Stomach (tissue), 9 donors: Measurements from ENCODE around the gene ZNF8. TPM values are rescaled to one million over a fixed set of nuclear protein-coding genes. Genes with fewer than 3 reads are reported as not detected.

Experiments used
- DNase-seq, 2 donors: peaks; one replicate each; pipeline versions ENCODE4 v3.0.0 to v3.0.0-alpha.2; 2013 to 2019
- H3K27ac ChIP-seq, 5 donors: fragments of 200-600 bp in 4 of 5; sonication (generic) in 4 of 5; one replicate each; pipeline ENCODE4 v1.5.1; 2013 to 2019; ENCODE audit warnings: mild to moderate bottlenecking in 1 of 5, moderate library complexity in 1 of 5
- H3K27me3 ChIP-seq, 3 donors: fragments of 200-600 bp; sonication (generic); one replicate each; pipeline ENCODE4 v1.5.1; 2017 to 2019; ENCODE audit warnings: mixed run types in 1 of 3
- H3K36me3 ChIP-seq, 4 donors: fragments of 200-600 bp; sonication (generic); 1 replicate in 3 of 4; 2 replicates in 1 of 4; pipeline ENCODE4 v1.5.1; 2016 to 2019
- H3K4me1 ChIP-seq, 4 donors: fragments of 200-600 bp; sonication (generic); one replicate each; pipeline ENCODE4 v1.5.1; 2016 to 2019
- H3K4me3 ChIP-seq, 4 donors: fragments of 200-600 bp; sonication (generic) in 3 of 4; one replicate each; pipeline ENCODE4 v1.5.1; 2016 to 2019; ENCODE audit warnings: mild to moderate bottlenecking in 1 of 4
- H3K9me3 ChIP-seq, 4 donors: fragments of 200-600 bp; sonication (generic); one replicate each; pipeline ENCODE4 v1.5.1; 2016 to 2019
- EP300 ChIP-seq: sonication (generic); formaldehyde crosslinking; IDR thresholded peaks from one replicate; pipeline ENCODE4 v1.6.1; 2017; ENCODE audit warnings: antibody characterized with exemption
- POLR2A ChIP-seq, 4 donors: fragments of 450-650 bp; IDR thresholded peaks; one replicate each; pipeline ENCODE4 v1.6.1; 2016; ENCODE audit warnings: antibody characterized with exemption in 4 of 4, control low read depth in 2 of 4, mild to moderate bottlenecking in 1 of 4, moderate library complexity in 1 of 4
- POLR2AphosphoS5 ChIP-seq, 3 donors: sonication (generic); formaldehyde crosslinking; IDR thresholded peaks; one replicate each; pipeline ENCODE4 v1.6.1; 2016; ENCODE audit warnings: antibody characterized with exemption in 3 of 3
- WGBS, 5 donors: extraction: QIAGEN DNeasy Blood & Tissue Kit in 3 of 5; methylation state at CpG; one replicate each; pipeline versions ENCODE4 v1.1.5 to v1.1.7; 2013 to 2018; 5-methylcytosine and 5-hydroxymethylcytosine counted together
- intact Hi-C: fragments of 100-400 bp; cut with DNase I; formaldehyde crosslinking; loops from one replicate; pipeline ENCODE4 v1.15.1; 2023; ENCODE audit warnings: low total_unique reads
- polyA plus RNA-seq, 3 donors: library from polyadenylated mRNA; stranded (reverse); fragments of 200-250 nt; gene quantifications; one replicate each; pipeline ENCODE4 v1.2.3, GENCODE V29; 2013
- small RNA-seq, 4 donors: library from RNA; depleted of rRNA; stranded (forward); fragments of <200 nt; gene quantifications; one replicate each; pipeline ENCODE3, GENCODE V24; 2016
- total RNA-seq, 5 donors: library from RNA; depleted of rRNA; stranded (reverse); fragments of >200 nt; gene quantifications; one replicate each; pipeline versions ENCODE4 v1.1.0 to v1.2.3, GENCODE V29; 2014 to 2016
- TF ChIP-seq, protein P1 (sequence below), 7 experiments: fragments of 450-650 bp in 4 of 7; fragments of 200-600 bp in 3 of 7; sonication (generic) in 3 of 7; IDR thresholded peaks; one replicate each; pipeline ENCODE4 v1.5.1; 2016 to 2019; ENCODE audit warnings: antibody characterized with exemption in 7 of 7, control low read depth in 2 of 7, mild to moderate bottlenecking in 1 of 7
- donor health status: healthy with polysubstance abuse.
- donor health status: Bipolar disorder and iron deficiency.
- donor health status: healthy.

The ZNF8 gene
- total and polyA plus RNA-seq, 8 donors, result 0.81 to 9.0 (median 2.5) TPM

DNA sequence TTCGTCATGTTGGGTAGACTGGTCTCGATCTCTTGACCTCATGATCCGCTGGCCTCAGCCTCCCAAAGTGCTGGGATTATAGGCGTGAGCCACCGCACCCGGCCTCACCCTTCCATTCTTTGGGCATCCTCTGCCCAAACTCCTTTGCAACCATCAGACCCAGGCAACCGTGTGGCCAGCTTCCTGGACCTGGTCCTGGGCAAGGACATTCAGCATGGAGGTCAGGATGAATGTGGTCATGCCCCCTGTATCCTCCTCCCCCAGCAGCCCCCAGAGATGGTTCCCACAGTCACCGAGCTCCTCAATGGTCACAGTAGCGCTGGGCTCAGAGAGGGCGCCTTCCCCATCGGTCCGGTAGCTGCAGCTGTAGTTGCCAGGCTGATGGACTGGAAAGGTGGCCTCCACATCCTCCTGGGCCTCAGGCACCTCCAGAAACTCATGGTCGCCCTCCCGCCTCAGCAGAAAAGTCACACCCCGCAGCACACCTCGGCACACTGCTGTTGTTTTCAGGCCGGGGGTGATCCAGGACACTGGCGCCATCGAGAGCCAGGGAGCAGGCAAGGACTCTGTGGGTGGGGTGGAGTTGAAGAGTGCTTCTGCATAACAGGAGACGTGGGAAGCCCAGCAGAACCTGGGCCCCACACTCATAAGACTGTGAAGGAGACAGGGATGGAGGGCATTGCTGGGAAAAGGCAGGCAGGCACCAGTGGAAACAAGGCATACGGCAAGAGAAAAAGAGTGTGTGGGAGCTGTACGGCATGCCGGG is 73.4 kb downstream of the ZNF8 start:
- no peak overlapping the region for H3K27ac ChIP-seq
- peaks cover 0 to 7% (median 0%) of the 10 kb centered on the region in 4 donors for H3K36me3 ChIP-seq
- intact Hi-C loops, result no loop called here
- H3K9me3 ChIP-seq, result peaks cover 2 to 16% (median 14%) of the 10 kb centered on the region in 4 donors
- peaks cover 12 to 52% (median 38%) of the 10 kb centered on the region in 4 donors for H3K4me1 ChIP-seq
- no peak overlapping the region for H3K4me3 ChIP-seq
- TF ChIP-seq POLR2AphosphoS5 (IDR thresholded peaks at IDR 0.05) (no peak), EP300 (no peak), POLR2A (IDR thresholded peaks at IDR 0.05) (no peak)
- TF ChIP-seq, protein P1, sequence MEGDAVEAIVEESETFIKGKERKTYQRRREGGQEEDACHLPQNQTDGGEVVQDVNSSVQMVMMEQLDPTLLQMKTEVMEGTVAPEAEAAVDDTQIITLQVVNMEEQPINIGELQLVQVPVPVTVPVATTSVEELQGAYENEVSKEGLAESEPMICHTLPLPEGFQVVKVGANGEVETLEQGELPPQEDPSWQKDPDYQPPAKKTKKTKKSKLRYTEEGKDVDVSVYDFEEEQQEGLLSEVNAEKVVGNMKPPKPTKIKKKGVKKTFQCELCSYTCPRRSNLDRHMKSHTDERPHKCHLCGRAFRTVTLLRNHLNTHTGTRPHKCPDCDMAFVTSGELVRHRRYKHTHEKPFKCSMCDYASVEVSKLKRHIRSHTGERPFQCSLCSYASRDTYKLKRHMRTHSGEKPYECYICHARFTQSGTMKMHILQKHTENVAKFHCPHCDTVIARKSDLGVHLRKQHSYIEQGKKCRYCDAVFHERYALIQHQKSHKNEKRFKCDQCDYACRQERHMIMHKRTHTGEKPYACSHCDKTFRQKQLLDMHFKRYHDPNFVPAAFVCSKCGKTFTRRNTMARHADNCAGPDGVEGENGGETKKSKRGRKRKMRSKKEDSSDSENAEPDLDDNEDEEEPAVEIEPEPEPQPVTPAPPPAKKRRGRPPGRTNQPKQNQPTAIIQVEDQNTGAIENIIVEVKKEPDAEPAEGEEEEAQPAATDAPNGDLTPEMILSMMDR (IDR thresholded peaks at IDR 0.05), result no peak
- peaks cover 5 to 99% (median 41%) of the 10 kb centered on the region in 3 donors for H3K27me3 ChIP-seq
- WGBS, 5 donors, result 83 to 87% (median 84%) methylated on average over 23 of the region's 23 CpGs
- no peak for DNase-seq

Small RNA genes lying within 50 kb of the gene (small RNA-seq; reads per million reads assigned to genes)
- gene MIR6806, result 0.07 to 0.49 (median 0.23) reads per million in 4 donors

Other genes starting within 250 kb of the ZNF8 start
- under 1 TPM in 1 of 5 donors, not detected in 4; 0.92 TPM for gene ZSCAN1, start 244.9 kb upstream of the ZNF8 start, total RNA-seq
- under 1 TPM in 2 of 3 donors, not detected in 1; 0.20 to 0.44 TPM for gene ZSCAN1, start 244.9 kb upstream of the ZNF8 start, polyA plus RNA-seq
- 10 to 100 TPM in 1 of 5 donors, 1 to 10 TPM in 3, not detected in 1; 3.5 to 16.3 (median 7.6) TPM for gene ZNF135, start 219.7 kb upstream of the ZNF8 start, total RNA-seq
- gene ZNF135, start 219.7 kb upstream of the ZNF8 start, polyA plus RNA-seq, result 1 to 10 TPM; 1.6 to 4.9 (median 2.7) TPM
- 100 to 1,000 TPM in 1 of 5 donors, 10 to 100 TPM in 4; 27.0 to 327 (median 60.6) TPM for gene ZSCAN18, start 180.7 kb upstream of the ZNF8 start, total RNA-seq
- 10 to 100 TPM; 15.5 to 50.3 (median 35.4) TPM for gene ZSCAN18, start 180.7 kb upstream of the ZNF8 start, polyA plus RNA-seq
- 10 to 100 TPM in 1 of 5 donors, 1 to 10 TPM in 3, under 1 TPM in 1; 0.58 to 18.2 (median 4.9) TPM for gene ZNF329, start 128.2 kb upstream of the ZNF8 start, total RNA-seq
- 1 to 10 TPM; 3.3 to 3.9 (median 3.4) TPM for gene ZNF329, start 128.2 kb upstream of the ZNF8 start, polyA plus RNA-seq
- 10 to 100 TPM in 4 of 5 donors, 1 to 10 TPM in 1; 6.2 to 46.9 (median 28.6) TPM for gene ZNF274, start 95.9 kb upstream of the ZNF8 start, total RNA-seq
- 10 to 100 TPM in 2 of 3 donors, 1 to 10 TPM in 1; 5.9 to 16.1 (median 12.2) TPM for gene ZNF274, start 95.9 kb upstream of the ZNF8 start, polyA plus RNA-seq
- gene ZNF544, start 50.0 kb upstream of the ZNF8 start, total RNA-seq, result 10 to 100 TPM in 4 of 5 donors, 1 to 10 TPM in 1; 9.6 to 60.7 (median 34.8) TPM
- 10 to 100 TPM in 2 of 3 donors, 1 to 10 TPM in 1; 9.5 to 17.7 (median 17.0) TPM for gene ZNF544, start 50.0 kb upstream of the ZNF8 start, polyA plus RNA-seq
- gene ERVK3-1, start 26.4 kb downstream of the ZNF8 start, total RNA-seq, result 10 to 100 TPM; 25.2 to 93.6 (median 48.4) TPM
- 10 to 100 TPM; 25.0 to 45.1 (median 35.1) TPM for gene ERVK3-1, start 26.4 kb downstream of the ZNF8 start, polyA plus RNA-seq
- 1 to 10 TPM in 3 of 5 donors, under 1 TPM in 1, not detected in 1; 0.45 to 5.2 (median 1.6) TPM for gene ZSCAN22, start 48.0 kb downstream of the ZNF8 start, total RNA-seq
- 1 to 10 TPM in 1 of 3 donors, under 1 TPM in 2; 0.75 to 1.4 (median 0.83) TPM for gene ZSCAN22, start 48.0 kb downstream of the ZNF8 start, polyA plus RNA-seq
- gene A1BG, start 74.5 kb downstream of the ZNF8 start, total RNA-seq, result 10 to 100 TPM in 1 of 5 donors, 1 to 10 TPM in 2, not detected in 2; 1.1 to 30.9 (median 1.7) TPM
- gene A1BG, start 74.5 kb downstream of the ZNF8 start, polyA plus RNA-seq, result 10 to 100 TPM; 19.7 to 61.7 (median 33.8) TPM
- gene ZNF497, start 83.8 kb downstream of the ZNF8 start, total RNA-seq, result 10 to 100 TPM in 1 of 5 donors, 1 to 10 TPM in 2, under 1 TPM in 1, not detected in 1; 0.14 to 12.3 (median 3.2) TPM
- 1 to 10 TPM in 1 of 3 donors, under 1 TPM in 2; 0.12 to 1.0 (median 0.46) TPM for gene ZNF497, start 83.8 kb downstream of the ZNF8 start, polyA plus RNA-seq
- gene ZNF837, start 102.1 kb downstream of the ZNF8 start, total RNA-seq, result 1 to 10 TPM in 4 of 5 donors, not detected in 1; 1.8 to 8.5 (median 2.3) TPM
- gene ZNF837, start 102.1 kb downstream of the ZNF8 start, polyA plus RNA-seq, result 1 to 10 TPM; 2.3 to 3.0 (median 2.4) TPM
- gene RPS5, start 108.3 kb downstream of the ZNF8 start, total RNA-seq, result 1,000 to 10,000 TPM in 3 of 5 donors, 100 to 1,000 TPM in 2; 801 to 1,605 (median 1,501) TPM
- 1,000 to 10,000 TPM; 1,495 to 2,322 (median 1,503) TPM for gene RPS5, start 108.3 kb downstream of the ZNF8 start, polyA plus RNA-seq
- not detected for gene RNF225, start 116.7 kb downstream of the ZNF8 start, total RNA-seq
- under 1 TPM in 1 of 3 donors, not detected in 2; 0.13 TPM for gene RNF225, start 116.7 kb downstream of the ZNF8 start, polyA plus RNA-seq
- 100 to 1,000 TPM in 1 of 5 donors, 10 to 100 TPM in 2, 1 to 10 TPM in 1, not detected in 1; 5.4 to 114 (median 17.2) TPM for gene ZNF584, start 129.7 kb downstream of the ZNF8 start, total RNA-seq
- gene ZNF584, start 129.7 kb downstream of the ZNF8 start, polyA plus RNA-seq, result 10 to 100 TPM in 1 of 3 donors, 1 to 10 TPM in 2; 5.6 to 10.8 (median 6.8) TPM
- gene ZNF132, start 161.2 kb downstream of the ZNF8 start, total RNA-seq, result 1 to 10 TPM; 3.0 to 8.9 (median 6.4) TPM
- gene ZNF132, start 161.2 kb downstream of the ZNF8 start, polyA plus RNA-seq, result 1 to 10 TPM in 2 of 3 donors, under 1 TPM in 1; 0.68 to 1.2 (median 1.1) TPM
- 10 to 100 TPM in 1 of 5 donors, 1 to 10 TPM in 2, under 1 TPM in 1, not detected in 1; 0.58 to 12.6 (median 6.5) TPM for gene ZNF324B, start 172.7 kb downstream of the ZNF8 start, total RNA-seq
- 1 to 10 TPM; 1.6 to 2.3 (median 1.7) TPM for gene ZNF324B, start 172.7 kb downstream of the ZNF8 start, polyA plus RNA-seq
- 10 to 100 TPM in 1 of 5 donors, 1 to 10 TPM in 4; 5.8 to 11.9 (median 8.5) TPM for gene ZNF324, start 188.1 kb downstream of the ZNF8 start, total RNA-seq
- gene ZNF324, start 188.1 kb downstream of the ZNF8 start, polyA plus RNA-seq, result 1 to 10 TPM; 1.7 to 3.0 (median 2.3) TPM
- gene ZNF446, start 197.4 kb downstream of the ZNF8 start, total RNA-seq, result 10 to 100 TPM in 1 of 5 donors, 1 to 10 TPM in 4; 4.6 to 26.1 (median 5.3) TPM
- gene ZNF446, start 197.4 kb downstream of the ZNF8 start, polyA plus RNA-seq, result 10 to 100 TPM in 1 of 3 donors, 1 to 10 TPM in 2; 7.1 to 13.0 (median 9.2) TPM
- 1 to 10 TPM in 3 of 5 donors, under 1 TPM in 1, not detected in 1; 0.87 to 3.3 (median 1.3) TPM for gene SLC27A5, start 233.0 kb downstream of the ZNF8 start, total RNA-seq
- gene SLC27A5, start 233.0 kb downstream of the ZNF8 start, polyA plus RNA-seq, result 10 to 100 TPM in 2 of 3 donors, 1 to 10 TPM in 1; 8.4 to 18.4 (median 16.0) TPM
- gene ZBTB45, start 240.9 kb downstream of the ZNF8 start, total RNA-seq, result 10 to 100 TPM in 3 of 5 donors, 1 to 10 TPM in 1, not detected in 1; 2.4 to 49.0 (median 20.1) TPM
- gene ZBTB45, start 240.9 kb downstream of the ZNF8 start, polyA plus RNA-seq, result 1 to 10 TPM; 5.6 to 8.2 (median 6.6) TPM